Right kidney (tissue), 9 donors: ENCODE data around the gene SACM1L.

ENCODE experiments used
- DNase-seq: peaks from one replicate; pipeline ENCODE4 v3.0.0-alpha.2; 2016
- long read RNA-seq, 8 donors: transcript quantifications; one replicate each; lab custom pipeline, GENCODE V29; 2026

The SACM1L gene
- long read RNA-seq, donor 1, transcript SACM1L-201 (20 exons, 3,723 nt), result major isoform, 6 of 18 reads
- long read RNA-seq, donor 1, partial matches to known transcripts, result 6 of 18 reads
- long read RNA-seq, donor 1, other reads (novel, unspliced or antisense), result 0 of 18 reads
- long read RNA-seq, donor 2, transcript SACM1L-201 (20 exons, 3,723 nt), result major isoform, 5 of 7 reads
- long read RNA-seq, donor 2, partial matches to known transcripts, result 0 of 7 reads
- long read RNA-seq, donor 2, other reads (novel, unspliced or antisense), result 0 of 7 reads
- long read RNA-seq, donor 3, partial matches to known transcripts, result 22 of 27 reads
- long read RNA-seq, donor 3, other reads (novel, unspliced or antisense), result 0 of 27 reads
- long read RNA-seq, donor 4, transcript SACM1L-201 (20 exons, 3,723 nt), result major isoform, 13 of 73 reads
- long read RNA-seq, donor 4, partial matches to known transcripts, result 57 of 73 reads
- long read RNA-seq, donor 4, other reads (novel, unspliced or antisense), result 0 of 73 reads
- long read RNA-seq, donor 5, transcript SACM1L-201 (20 exons, 3,723 nt), result major isoform, 8 of 45 reads
- long read RNA-seq, donor 5, partial matches to known transcripts, result 36 of 45 reads
- long read RNA-seq, donor 5, other reads (novel, unspliced or antisense), result 0 of 45 reads
- long read RNA-seq, donor 6, transcript SACM1L-201 (20 exons, 3,723 nt), result major isoform, 6 of 44 reads
- long read RNA-seq, donor 6, partial matches to known transcripts, result 36 of 44 reads
- long read RNA-seq, donor 6, other reads (novel, unspliced or antisense), result 0 of 44 reads
- long read RNA-seq, donor 7, transcript SACM1L-201 (20 exons, 3,723 nt), result major isoform, 17 of 35 reads
- long read RNA-seq, donor 7, partial matches to known transcripts, result 16 of 35 reads
- long read RNA-seq, donor 7, other reads (novel, unspliced or antisense), result 0 of 35 reads
- long read RNA-seq, donor 8, transcript SACM1L-201 (20 exons, 3,723 nt), result major isoform, 6 of 7 reads
- long read RNA-seq, donor 8, partial matches to known transcripts, result 0 of 7 reads
- long read RNA-seq, donor 8, other reads (novel, unspliced or antisense), result 0 of 7 reads

GRCh38 chr3:45688882-45689786 is at the start of gene SACM1L:
Gene SACM1L (plus strand): TSS chr3:45689396. CDS start chr3:45689466, 70 bp downstream.
- DNase-seq, result peak; percentile 95

GRCh38 chr3:45640091-45640507 is 49.1 kb upstream of the SACM1L start:
- no peak for DNase-seq

GRCh38 chr3:45640724-45641361 is 48.4 kb upstream of the SACM1L start:
- no peak for DNase-seq

GRCh38 chr3:45641756-45642155 is 47.4 kb upstream of the SACM1L start:
- DNase-seq, result no peak

GRCh38 chr3:45642731-45643152 is 46.5 kb upstream of the SACM1L start:
- peak; percentile 34 for DNase-seq

- no peak for DNase-seq
These were observed 45.0 kb upstream of the SACM1L start for GRCh38 chr3:45644063-45644790.

GRCh38 chr3:45644791-45645201 is 44.4 kb upstream of the SACM1L start:
- no peak for DNase-seq

- no peak for DNase-seq
These were observed 43.1 kb upstream of the SACM1L start for GRCh38 chr3:45646051-45646585.

GRCh38 chr3:45647148-45647619 is 42.0 kb upstream of the SACM1L start:
- no peak for DNase-seq

- DNase-seq, result no peak
These were observed 36.0 kb upstream of the SACM1L start for GRCh38 chr3:45653205-45653604.

GRCh38 chr3:45654397-45654944 is 34.7 kb upstream of the SACM1L start:
- no peak for DNase-seq

- DNase-seq, result no peak
These were observed 33.3 kb upstream of the SACM1L start for GRCh38 chr3:45655906-45656305.

- peak; percentile 48 for DNase-seq
These were observed 32.4 kb upstream of the SACM1L start for GRCh38 chr3:45656575-45657363.

GRCh38 chr3:45657853-45658252 is 31.3 kb upstream of the SACM1L start:
- DNase-seq, result no peak

- DNase-seq, result no peak
These were observed 29.3 kb upstream of the SACM1L start for GRCh38 chr3:45659661-45660566.

- DNase-seq, result no peak
These were observed 28.7 kb upstream of the SACM1L start for GRCh38 chr3:45660567-45660901.

- no peak for DNase-seq
These were observed 24.6 kb upstream of the SACM1L start for GRCh38 chr3:45664578-45664977.

- no peak for DNase-seq
These were observed 24.1 kb upstream of the SACM1L start for GRCh38 chr3:45665101-45665572.
